Activated CD4-positive, alpha-beta T cell treated with anti-CD3 and anti-CD28 coated beads, Interleukin-10, Interleukin-2, amounts not matched to agents 100 ng/mL and 50 ng/mL, durations not matched to agents 16 hours and 8 hours (primary cell): Measurements from ENCODE around the gene SH2D2A.
"Not testable (repeated sequence)": the region's sequence is repeated elsewhere in the genome, so short reads cannot be mapped to it uniquely, and the experiment has no call there.

ENCODE experiments used
- DNase-seq: peaks from one replicate; pipeline ENCODE4 v3.0.0-alpha.2; 2020

SH2D2A gene

GRCh38 chr1:156767879-156768604 is 48.6 kb downstream of the SH2D2A start:
- no peak for DNase-seq

- peak; percentile 99 for DNase-seq
Observed at GRCh38 chr1:156767101-156767878, 49.4 kb downstream of the SH2D2A start, which contains the start of gene PRCC. TSS of gene PRCC (plus strand) at chr1:156767535. CDS start at chr1:156767772, 237 bp downstream.

DNA sequence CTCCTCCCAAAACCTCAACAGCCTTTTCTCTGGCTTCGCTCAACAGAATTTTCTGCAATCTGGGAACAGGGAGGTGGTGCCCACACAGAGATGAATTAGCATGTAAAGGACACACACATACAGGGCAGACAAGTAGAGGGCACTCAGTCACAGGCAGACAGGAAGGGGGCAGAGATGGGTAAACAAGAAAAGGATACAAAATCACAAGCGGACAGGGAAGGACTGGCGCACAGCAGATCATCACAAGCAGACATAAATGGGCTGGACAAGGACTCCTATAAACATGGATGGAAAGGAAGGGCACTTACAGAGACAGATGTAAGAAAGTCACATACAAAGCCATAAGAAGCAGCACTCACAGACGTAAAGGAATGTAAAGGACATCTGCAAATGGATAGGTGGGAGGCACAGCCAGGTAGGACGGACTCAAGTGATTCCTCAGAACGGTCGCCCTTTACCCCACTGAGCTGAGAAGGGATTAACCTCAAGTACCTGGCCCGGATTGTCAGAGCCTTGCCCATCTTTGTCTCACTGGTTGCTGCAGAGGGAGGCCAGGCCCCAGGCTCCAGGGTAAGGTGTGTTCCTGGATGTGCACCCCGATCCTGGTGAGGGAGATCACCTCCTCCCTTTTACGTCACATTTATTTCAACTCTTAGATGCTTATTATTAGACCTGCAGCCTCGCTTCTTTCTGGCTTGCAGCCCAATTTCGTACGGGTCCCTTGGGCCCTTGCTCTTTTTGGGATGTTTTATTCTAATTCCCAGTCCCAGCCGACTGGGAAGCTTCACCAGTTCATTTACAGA is 50.1 kb downstream of the SH2D2A start:
- DNase-seq: no peak

- DNase-seq: no peak
Observed at GRCh38 chr1:156765666-156766065, 51.0 kb downstream of the SH2D2A start.

DNA sequence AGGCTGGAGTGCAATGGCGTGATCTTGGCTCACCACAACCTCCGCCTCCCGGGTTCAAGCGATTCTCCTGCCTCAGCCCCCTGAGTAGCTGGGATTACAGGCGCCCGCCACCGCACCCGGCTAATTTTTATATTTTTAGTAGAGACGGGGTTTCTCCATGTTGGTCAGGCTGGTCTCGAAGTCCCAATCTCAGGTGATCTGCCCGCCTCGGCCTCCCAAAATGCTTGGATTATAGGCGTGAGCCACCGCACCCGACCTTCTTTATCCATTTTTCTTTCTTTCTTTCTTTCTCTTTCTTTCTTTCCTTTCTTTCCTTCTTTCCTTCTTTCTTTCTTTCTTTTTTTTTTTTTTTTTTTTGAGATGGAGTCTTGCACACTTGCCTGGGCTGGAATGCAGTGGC is 51.5 kb downstream of the SH2D2A start:
- DNase-seq: not testable (repeated sequence)

- no peak for DNase-seq
Observed at GRCh38 chr1:156760796-156761104, 55.9 kb downstream of the SH2D2A start.

DNA sequence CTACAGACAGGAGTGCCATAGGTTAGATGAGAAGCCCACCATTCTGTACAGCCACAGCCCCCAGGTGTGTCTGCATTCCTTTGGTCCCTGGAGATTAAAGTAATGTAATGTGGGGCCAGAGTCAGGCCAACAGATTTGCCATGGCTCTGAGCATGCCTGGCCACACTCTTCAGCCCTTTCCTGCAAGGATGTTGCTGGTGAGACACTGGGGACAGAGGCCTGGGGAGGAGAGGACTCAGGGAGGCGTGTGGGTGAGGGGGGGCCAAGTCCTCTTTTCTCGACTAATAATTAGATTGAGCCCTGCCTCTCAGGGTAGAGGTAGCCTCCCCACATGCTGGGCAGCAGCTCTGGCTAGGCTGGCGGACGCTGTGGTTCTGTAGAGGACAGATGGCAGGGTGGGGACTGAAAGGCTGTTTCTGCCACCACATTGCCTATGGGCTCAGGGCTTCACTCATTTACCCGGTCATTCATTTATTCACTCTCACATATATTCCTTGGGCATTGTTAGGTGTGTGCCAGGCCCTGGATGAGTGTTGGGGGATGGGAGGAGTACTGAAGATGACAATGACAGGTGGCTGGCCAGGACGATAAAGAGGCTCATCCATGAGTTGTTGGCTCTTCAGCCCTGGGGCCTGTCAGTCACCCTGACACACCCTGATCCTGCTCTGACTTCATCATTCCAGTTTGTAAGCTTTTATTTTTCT is 56.4 kb downstream of the SH2D2A start:
- DNase-seq: no peak

DNA sequence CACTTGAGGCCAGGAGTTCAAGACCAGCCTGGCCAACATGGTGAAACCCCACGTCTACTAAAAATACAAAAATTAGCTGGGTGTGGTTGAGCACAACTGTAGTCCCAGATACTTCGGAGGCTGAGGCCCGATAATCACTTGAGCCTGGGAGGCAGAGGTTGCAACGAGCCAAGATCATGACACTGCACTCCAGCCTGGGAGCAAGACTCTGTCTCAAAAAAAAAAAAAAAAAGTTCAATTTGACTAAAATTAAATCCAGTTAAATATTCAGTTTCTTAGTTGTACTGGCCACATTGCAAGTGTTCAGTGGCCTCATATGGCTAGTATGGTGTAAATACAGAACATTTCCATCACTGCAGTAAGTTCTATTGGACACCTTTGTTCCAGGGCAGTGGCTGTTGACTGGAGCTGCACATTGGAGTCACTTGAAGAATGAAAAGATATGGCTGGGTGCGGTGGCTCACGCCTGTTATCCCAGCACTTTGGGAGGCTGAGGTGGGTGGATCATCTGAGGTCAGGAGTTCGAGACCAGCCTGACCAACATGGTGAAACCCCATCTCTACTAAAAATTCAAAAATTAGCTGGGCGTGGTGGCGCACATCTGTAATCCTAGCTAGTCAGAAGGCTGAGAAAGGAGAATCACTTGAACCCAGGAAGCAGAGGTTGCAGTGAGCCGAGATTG is 58.9 kb downstream of the SH2D2A start:
- DNase-seq: not testable (repeated sequence)

- no peak for DNase-seq
Observed at GRCh38 chr1:156756355-156756754, 60.3 kb downstream of the SH2D2A start.
